ENCODE results near the gene ATP8B1.

GRCh38 chr18:57705011-57705410 lies 98.1 kb downstream of the ATP8B1 start:
- TF ChIP-seq CTCF (IDR thresholded peaks at IDR 0.05) (no peak), POLR2A (IDR thresholded peaks at IDR 0.05) (no peak)
